Embryonic facial prominence (tissue), 1 donor: ENCODE results near the gene ADARB2.

Experiments used
- DNase-seq: peaks from one replicate; pipeline ENCODE4 v3.0.0-alpha.2; 2016; ENCODE audit errors: extremely low spot score

Gene ADARB2

DNA sequence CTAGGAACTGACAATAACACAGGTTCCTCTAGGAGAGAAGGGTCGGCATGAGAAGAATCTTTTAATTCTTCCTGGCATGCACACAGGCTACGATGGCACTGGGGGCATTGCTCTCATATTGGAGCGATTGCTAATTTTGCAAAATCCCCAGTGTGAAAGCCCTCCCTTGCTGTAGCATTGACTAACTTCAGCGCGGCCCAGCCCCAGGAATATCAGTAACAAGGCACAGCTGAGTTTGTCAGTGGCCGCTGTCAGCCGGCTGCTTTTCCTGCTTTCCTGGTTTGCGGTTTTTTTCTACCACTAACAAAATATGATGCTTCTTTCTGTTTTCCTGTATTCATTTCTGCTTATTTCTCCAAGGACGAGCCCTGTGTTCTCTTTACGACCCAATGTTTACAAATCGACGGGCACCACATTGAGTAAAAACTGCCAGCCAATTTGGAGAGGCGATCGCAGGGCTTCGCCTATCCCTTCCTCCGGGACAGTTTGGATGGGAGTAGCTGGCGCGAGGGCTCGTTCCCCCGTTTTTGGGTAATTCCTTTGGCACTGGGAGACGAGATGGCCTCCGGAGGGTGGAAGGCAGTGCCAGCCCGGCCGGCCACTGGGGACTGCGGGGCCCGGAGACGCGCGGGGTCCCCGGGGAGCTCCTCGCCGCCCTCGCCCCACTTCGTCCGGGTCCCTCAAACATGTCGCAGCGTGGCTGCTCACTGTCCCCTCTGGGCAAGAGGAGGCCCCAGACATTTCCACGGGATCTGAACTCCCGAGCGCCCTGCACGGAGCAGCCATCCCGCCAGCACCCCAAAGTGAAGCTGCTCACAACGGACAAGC lies 967 bp downstream of the ADARB2 start:
- no peak for DNase-seq

- no peak for DNase-seq
Observed at GRCh38 chr10:1735562-1735961, 1.8 kb downstream of the ADARB2 start.

DNA sequence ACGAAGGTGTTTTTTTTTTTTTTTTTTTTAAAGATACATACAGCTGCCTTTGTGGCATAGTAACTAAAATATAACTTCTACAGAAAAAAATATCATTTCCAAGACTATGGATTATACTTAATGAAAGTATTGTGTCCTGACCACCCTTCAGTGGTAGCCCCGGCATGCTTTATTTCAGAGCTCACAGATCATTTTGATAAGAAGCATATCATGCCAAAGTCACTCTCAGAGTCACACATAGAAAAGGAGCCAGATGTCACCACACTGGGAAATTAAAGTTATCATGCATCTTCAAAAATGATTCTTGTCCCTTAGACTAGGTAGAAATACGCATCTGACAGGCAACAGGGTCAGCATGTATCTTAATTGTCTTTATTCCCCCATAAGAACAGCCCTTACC lies 3.0 kb downstream of the ADARB2 start:
- no peak for DNase-seq

- no peak for DNase-seq
Observed at GRCh38 chr10:1733720-1734119, 3.6 kb downstream of the ADARB2 start.

DNA sequence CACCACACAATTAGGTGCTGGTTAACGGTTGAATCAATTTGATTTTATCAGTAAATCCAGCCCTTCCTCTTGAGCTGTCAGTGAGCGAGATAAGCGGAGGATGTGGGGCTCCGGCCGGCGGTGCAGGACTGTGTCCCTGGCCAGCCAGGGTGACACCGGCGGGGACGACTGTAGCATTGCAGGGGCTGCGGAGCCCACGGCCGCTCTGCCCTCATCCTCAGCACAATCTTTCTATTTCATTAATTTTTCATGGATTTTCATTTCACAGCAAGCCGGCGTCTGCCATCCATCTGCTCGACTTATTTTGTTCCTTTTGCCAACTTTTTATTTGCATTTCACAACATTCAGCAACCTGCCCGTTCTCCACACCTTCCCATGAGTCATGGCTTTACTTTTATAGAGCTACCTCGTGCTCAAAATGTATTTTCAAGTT lies 4.7 kb downstream of the ADARB2 start:
- no peak for DNase-seq

GRCh38 chr10:1731592-1731991 lies 5.7 kb downstream of the ADARB2 start:
- DNase-seq: no peak

- DNase-seq: no peak
Observed at GRCh38 chr10:1729751-1730150, 7.6 kb downstream of the ADARB2 start.

DNA sequence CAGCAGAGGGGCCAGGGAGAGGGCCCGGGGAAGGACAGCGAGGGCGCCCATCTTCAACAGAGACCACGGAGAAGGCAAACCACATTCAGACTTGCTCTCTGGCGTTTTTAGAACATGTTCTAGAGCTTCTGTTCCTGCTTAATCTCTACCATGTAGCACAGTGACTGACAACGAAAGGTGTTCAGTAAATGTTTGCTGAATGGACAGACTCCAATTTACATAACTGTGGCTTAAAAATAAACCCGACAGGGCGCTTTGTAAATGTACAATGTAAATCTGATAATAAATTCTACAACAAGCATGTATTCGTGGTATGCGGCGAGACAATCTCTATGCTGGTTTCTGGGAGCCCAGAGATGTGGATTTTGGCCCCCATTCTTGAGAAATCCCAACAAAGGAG lies 10.5 kb downstream of the ADARB2 start:
- DNase-seq: no peak

GRCh38 chr10:1724921-1725488 lies 12.3 kb downstream of the ADARB2 start:
- DNase-seq: no peak

DNA sequence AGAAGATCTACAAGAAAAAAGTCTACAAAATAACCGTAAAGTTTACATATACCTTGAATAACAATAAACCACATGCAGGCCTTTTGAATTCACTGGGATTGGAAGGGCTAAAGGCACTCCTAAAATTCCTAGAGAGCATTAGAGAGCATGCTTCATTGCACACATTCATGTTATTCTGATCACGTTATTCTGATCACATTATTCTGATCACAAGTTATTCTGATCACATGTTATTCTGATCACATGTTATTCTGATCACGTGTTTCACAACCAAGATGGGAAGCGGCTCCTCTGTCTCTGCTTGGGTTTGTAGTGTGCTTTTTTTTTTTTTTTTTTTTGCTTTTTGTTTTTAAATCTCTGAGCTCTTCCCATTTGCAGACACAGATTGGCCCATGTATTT lies 20.5 kb downstream of the ADARB2 start:
- DNase-seq: no peak

- no peak for DNase-seq
Observed at GRCh38 chr10:1715821-1716220, 21.5 kb downstream of the ADARB2 start.

- no peak for DNase-seq
Observed at GRCh38 chr10:1712944-1713671, 24.2 kb downstream of the ADARB2 start.

GRCh38 chr10:1712314-1712713 lies 25.0 kb downstream of the ADARB2 start:
- DNase-seq: no peak

DNA sequence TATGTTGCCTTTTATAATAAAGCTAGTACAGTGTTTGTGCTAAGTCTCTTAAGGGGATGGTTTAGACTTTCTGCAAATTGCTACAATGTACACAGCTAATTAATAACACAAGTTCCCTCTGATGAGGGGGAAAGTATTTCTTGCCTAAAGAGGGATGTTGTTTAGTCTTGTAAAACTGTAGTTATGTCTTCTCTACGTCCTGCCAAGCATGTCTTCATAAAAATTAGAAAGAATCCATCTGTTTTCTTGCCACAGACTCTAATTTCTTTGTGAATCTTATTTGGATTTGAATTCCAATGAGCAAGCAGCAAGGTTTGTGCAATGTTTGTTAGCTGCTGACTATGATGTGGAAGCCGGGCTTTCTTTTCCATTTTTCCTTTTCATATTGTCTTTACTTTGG lies 28.2 kb downstream of the ADARB2 start:
- DNase-seq: no peak

- DNase-seq: no peak
Observed at GRCh38 chr10:1708746-1709145, 28.6 kb downstream of the ADARB2 start.

- DNase-seq: no peak
Observed at GRCh38 chr10:1706711-1707110, 30.6 kb downstream of the ADARB2 start.

GRCh38 chr10:1706256-1706655 lies 31.1 kb downstream of the ADARB2 start:
- no peak for DNase-seq

DNA sequence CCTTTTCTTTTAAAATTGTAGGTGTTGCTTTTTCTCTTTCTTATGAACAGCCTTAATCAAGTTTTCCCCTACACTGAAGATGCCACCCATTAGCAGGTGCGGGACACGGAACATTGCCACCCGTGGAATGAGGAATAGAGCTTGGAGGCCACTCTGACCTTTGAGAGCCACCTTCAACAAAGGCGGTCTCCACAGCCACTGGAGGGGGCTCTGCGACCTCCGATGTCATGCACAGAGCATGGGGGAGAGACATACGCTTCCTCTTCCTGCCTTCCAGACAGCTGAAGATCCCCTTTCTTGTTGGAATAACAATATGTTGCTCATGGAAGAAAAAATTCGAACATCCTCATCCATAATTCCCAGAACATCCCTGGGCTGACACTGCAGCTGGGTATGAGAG lies 39.1 kb downstream of the ADARB2 start:
- DNase-seq: no peak

DNA sequence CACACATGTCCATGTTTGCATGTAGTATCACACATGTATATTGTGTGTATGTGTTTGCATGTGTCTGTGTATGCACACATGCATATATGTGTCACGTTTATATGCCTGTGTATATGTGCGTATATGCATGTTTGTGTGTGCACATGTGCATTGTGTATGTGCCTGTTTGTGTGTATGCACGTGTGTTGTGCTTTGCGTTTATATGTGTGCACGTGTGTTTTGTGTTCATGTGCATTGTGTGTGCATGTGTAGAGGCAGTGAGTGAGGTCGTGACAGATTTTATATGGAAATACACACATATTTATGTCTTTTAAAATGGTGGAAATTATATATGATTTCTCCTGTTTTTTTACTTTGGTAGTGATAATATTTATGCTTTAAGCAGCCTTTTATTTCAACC lies 41.2 kb downstream of the ADARB2 start:
- no peak for DNase-seq

DNA sequence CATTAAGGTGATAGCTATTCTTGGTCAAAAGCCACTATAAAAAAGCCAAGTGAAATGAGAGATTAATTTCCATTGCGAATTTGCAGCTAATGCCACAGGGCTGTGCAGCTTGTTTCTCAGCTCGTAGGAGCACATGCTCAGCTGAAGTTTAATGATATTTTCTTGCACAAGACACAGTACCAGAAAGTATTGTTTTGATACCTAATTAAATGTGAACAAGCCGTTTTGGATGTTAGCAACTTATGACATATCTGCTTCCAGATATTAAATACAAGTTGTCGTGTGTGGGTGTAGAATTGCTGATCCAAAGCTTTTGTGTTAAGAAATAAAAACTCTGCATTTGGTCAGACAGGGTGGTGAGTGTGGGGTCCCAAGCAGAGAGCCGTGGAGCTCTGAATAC lies 47.2 kb downstream of the ADARB2 start:
- no peak for DNase-seq

DNA sequence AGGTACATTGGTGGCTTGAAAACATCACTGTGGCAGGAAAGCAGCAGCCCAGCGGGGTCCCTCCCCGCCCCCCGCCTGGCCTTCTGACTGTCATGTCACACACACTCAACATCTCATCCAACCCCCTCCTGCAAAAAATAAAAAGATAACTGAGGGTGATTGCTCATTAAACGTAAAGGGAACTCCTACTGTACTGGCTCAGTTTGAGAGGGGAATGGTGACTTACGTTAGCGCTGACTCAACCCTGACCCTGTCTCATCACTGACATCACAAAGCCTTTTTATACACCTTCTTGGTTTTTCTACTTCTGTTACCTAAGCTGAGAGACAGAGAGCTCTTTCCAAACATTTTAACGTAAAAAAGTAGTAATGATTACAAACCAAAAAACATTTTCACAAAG lies 48.8 kb downstream of the ADARB2 start:
- DNase-seq: no peak

GRCh38 chr10:1687623-1688150 lies 49.6 kb downstream of the ADARB2 start:
- DNase-seq: no peak

GRCh38 chr10:1687190-1687589 lies 50.1 kb downstream of the ADARB2 start:
- no peak for DNase-seq
